Glomerular visceral epithelial cell (primary cell): ENCODE results near the gene SC5D.

Experiments used
- DNase-seq: peaks from one replicate; pipeline ENCODE4 v3.0.0-alpha.2; 2016; ENCODE audit errors: extremely low spot score

Gene SC5D

GRCh38 chr11:121356357-121356756 lies 63.8 kb downstream of the SC5D start:
- DNase-seq: no peak
